ENCODE measurements around the gene ST3GAL5. TPM values are rescaled to one million over a fixed set of nuclear protein-coding genes. Genes with fewer than 3 reads are reported as not detected.

ST3GAL5 gene
- total RNA-seq, 1 experiment from 2014 or later: 71.0 TPM

GRCh38 chr2:85921659-85922058, 32.9 kb upstream of the ST3GAL5 start:
- in situ Hi-C loops (cut with HindIII; ENCODE audit: low pct_unique_long_range_greater_than_20kb, low sequenced_read_pairs): no loop called here
- DNase-seq (ENCODE audit: low read depth, low spot score): no peak

DNA sequence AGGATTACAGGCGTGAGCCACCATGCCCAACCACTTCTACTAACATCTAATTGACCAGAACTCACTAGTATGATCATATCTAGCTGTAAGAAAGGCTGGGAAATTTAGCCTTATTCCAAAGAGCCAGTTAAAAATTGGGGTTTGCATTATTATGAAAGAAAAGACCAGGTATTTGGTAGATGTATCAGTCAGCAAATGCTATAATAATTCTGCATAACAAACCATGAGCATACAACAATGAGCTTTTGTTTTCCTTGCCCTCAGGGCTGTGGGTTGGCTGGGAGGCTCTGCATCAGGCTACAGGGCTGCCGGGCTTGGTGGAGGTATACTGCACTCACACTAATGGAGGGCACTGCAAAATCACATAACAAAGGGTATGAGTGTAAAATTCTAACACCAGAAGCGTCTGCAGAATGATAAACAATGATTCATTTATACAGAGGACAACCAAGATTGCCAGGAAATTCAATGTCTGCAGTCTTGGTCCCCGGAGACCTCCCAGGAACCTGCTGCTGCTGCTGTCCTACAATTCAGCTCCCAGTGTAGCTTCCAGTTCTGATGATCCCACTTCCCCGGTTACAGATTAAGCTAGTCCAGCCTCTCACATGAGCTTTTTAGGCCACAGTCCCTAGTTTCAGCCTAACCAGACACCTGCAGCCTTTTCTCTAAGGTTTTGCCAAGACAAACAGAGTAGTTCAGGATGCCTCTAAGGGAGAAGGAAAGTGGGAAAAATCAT, 32.2 kb upstream of the ST3GAL5 start:
- in situ Hi-C loops (cut with HindIII; ENCODE audit: low pct_unique_long_range_greater_than_20kb, low sequenced_read_pairs): no loop called here
- DNase-seq (ENCODE audit: low read depth, low spot score): peak; percentile 93

GRCh38 chr2:85917887-85918795, 29.4 kb upstream of the ST3GAL5 start:
- DNase-seq (ENCODE audit: low read depth, low spot score): no peak
- in situ Hi-C loops (cut with HindIII; ENCODE audit: low pct_unique_long_range_greater_than_20kb, low sequenced_read_pairs): no loop called here

DNA sequence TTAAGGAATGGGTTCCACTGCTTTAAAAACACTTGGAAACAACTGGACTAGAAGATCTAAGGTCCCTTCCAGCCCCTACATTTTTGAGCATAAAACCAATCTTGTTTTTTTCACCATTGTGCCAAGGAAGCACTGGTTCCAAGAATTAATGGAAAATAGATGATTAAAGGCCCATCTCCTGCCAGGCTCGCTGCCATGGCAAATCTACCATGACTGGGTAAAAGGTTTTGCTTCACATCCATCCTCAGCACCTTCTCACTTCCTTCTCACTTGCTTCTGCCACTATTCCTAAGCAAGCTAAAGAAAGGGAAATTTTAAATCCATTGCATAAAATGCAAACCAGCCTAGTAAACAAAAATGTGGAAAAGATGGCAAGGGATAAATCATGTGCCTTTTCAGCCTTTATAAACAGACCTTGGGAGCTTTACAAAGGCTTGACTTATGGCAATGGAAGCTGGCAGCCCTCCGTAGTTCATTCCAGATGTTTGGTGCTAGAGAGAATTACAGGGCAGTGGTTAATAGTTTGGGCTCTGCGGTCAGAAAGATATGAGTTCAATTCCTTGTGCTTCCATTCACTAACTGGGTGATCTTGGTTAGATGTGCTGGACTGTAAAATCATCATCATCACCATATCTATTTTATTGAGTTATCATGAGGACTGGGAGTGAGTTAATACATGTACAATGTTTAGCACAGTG, 27.0 kb upstream of the ST3GAL5 start:
- in situ Hi-C loops (cut with HindIII; ENCODE audit: low pct_unique_long_range_greater_than_20kb, low sequenced_read_pairs): no loop called here
- no peak for DNase-seq (ENCODE audit: low read depth, low spot score)

- DNase-seq (ENCODE audit: low read depth, low spot score): no peak
- in situ Hi-C loops (cut with HindIII; ENCODE audit: low pct_unique_long_range_greater_than_20kb, low sequenced_read_pairs): no loop called here
Observed at GRCh38 chr2:85914922-85915321, 26.1 kb upstream of the ST3GAL5 start.

DNA sequence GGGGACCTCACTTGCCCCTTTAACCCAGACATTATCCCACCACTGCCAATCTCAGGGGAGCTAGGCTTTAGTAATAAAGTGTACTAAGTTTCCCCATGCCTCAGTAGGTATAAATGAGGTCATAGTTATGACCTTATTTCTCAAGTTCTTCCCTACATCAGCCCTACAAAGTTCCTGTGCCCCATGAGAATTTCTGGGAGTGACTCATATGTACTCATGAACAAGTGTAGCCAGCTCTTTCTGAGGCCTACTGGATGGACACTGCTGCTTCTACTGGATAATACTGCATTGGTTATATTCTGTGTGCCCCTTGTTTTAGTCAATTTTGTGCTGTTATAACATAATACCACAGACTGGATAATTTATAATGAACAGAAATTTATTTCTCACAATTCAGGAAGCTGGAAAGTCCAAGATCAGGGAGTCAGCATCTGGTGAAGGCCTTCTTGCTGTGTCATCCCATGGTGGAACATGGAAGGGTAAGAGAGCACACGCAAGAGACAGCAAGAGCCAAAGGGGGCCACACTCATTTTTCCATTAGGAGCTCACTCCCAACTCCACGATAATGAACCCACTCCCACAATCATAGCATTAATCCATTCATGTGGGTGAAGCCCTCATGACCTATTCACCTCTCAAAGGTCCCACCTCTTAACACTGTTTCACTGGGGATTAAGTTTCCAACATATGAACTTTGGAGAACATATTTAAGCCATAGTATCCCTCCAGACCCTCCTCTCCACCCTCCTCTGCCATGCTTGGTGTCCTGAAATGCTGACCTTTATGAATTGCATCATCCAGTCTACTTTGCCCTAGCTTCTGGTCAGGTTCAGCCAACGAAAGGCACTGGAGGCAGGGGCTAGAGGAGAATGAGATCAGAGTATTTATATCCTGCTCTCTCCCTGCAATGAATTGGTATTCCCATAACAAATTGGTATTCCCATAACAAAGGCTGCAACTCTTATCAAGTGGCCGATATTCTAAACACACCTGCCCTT, 25.4 kb upstream of the ST3GAL5 start:
- in situ Hi-C loops (cut with HindIII; ENCODE audit: low pct_unique_long_range_greater_than_20kb, low sequenced_read_pairs): no loop called here
- no peak for DNase-seq (ENCODE audit: low read depth, low spot score)

- in situ Hi-C loops (cut with HindIII; ENCODE audit: low pct_unique_long_range_greater_than_20kb, low sequenced_read_pairs): no loop called here
- DNase-seq (ENCODE audit: low read depth, low spot score): peak; percentile 69
Observed at GRCh38 chr2:85911814-85912692, 23.3 kb upstream of the ST3GAL5 start.

- DNase-seq (ENCODE audit: low read depth, low spot score): no peak
- in situ Hi-C loops (cut with HindIII; ENCODE audit: low pct_unique_long_range_greater_than_20kb, low sequenced_read_pairs): no loop called here
Observed at GRCh38 chr2:85911097-85911496, 22.3 kb upstream of the ST3GAL5 start.

GRCh38 chr2:85909005-85909404, 20.2 kb upstream of the ST3GAL5 start:
- DNase-seq (ENCODE audit: low read depth, low spot score): no peak
- in situ Hi-C loops (cut with HindIII; ENCODE audit: low pct_unique_long_range_greater_than_20kb, low sequenced_read_pairs): no loop called here

DNA sequence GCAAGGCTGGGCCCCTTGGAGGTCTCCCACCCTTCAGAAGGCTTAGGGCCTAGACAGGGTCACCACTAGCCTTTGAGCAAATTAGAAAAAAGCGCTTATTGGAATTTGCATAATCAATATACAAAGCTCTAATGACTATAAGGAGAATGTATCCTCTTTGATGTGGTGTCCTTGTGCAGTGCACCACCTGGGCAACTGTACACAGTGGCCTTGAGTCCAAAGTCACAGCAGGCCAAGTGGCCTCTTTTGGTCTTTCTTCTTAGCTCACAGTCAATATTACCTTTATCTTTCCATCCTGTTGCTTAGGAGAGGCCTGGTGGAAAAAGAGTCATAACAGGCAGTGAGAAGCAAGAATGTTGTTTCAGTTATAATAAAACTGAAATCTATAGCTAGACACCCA, 19.7 kb upstream of the ST3GAL5 start:
- in situ Hi-C loops (cut with HindIII; ENCODE audit: low pct_unique_long_range_greater_than_20kb, low sequenced_read_pairs): no loop called here

DNA sequence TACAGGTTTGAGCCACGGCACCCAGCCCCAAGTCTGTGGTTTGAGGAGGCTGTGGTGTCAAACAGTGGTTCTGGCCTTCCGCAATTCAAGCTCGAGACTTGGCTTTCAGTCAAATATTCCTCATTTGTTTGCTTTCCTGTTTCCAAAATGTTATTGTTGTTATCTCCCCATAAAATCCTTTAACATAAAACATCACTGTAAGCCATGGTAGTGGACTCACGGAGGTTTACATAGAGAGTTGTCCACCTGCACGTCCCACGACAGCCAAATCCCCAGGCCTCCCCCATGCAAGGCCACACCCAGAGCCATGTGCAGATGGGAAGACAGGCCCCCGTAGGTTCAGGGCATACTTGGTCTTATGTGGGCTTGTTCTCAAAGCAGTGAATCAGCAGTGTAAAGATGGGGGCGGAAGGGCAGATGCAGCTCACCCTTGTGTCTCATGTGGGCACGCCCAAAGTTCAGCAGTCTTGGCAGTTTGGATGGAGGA, 18.9 kb upstream of the ST3GAL5 start:
- no peak for DNase-seq (ENCODE audit: low read depth, low spot score)
- in situ Hi-C loops (cut with HindIII; ENCODE audit: low pct_unique_long_range_greater_than_20kb, low sequenced_read_pairs): no loop called here

More for the DNA sequence above, 19.7 kb upstream of the ST3GAL5 start:
- DNase-seq (ENCODE audit: low read depth, low spot score): no peak

DNA sequence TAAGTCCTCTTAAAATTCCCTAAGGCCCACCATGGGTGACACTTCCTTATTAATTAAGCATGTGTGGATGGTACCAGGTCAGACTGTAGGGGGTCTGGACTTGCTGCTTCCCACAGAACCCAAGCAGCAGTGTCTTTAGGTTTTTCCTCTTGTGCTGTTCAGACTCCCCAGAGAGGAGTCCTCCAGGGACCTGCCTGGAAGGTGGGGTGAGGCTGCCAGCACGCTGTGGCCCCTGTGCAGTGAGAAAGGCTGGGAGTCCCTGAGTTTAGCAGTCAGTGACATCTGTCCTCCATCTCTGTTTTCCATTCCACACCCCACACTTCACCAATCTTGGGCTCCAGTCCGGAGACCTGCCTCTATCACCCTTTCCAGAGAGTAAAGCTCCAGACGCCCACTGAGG, 18.0 kb upstream of the ST3GAL5 start:
- DNase-seq (ENCODE audit: low read depth, low spot score): no peak
- in situ Hi-C loops (cut with HindIII; ENCODE audit: low pct_unique_long_range_greater_than_20kb, low sequenced_read_pairs): no loop called here

DNA sequence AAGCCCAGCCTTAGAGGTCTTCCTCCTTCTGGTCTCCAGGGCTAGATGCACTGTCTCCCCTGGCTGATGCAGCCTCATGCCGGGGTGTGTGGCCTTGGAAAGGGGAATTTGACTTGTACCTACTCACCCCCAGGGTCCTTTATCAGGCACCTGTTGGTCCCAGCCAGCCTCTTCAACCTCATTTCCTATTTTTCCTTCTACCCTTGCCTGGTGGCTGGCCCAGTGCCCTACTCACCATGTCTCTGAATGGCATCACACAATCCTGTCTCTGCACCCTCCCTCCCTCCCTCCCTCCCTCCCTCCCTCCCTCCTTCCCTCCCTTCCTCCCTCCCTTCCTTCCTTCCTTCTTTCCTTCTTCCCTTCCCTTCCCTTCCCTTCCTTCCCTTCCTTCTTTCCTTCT, 17.1 kb upstream of the ST3GAL5 start:
- no peak for DNase-seq (ENCODE audit: low read depth, low spot score)
- in situ Hi-C loops (cut with HindIII; ENCODE audit: low pct_unique_long_range_greater_than_20kb, low sequenced_read_pairs): no loop called here

DNA sequence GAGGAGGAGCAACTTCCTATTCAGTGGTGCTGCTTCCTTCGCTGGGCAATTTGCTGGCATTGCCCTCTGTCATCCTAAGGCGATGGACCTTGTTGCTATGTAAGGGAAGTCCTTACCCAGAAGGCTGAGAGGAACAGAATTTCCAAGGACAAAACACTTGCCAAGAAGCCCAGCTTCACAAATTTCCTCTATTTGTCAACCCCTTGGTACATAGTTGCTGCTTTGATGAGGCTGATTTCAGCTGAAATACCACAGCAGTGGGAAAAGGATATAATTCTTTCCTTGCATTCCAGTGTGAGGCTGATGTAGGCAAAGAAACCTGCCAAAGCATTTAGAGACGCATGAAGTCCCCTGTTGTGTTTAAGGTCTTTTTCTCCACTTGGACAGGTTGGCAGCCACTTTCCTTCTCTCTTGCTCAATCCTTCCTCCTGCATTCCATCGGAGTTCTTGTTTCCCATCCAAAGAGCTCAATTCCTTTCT, 16.4 kb upstream of the ST3GAL5 start:
- no peak for DNase-seq (ENCODE audit: low read depth, low spot score)
- in situ Hi-C loops (cut with HindIII; ENCODE audit: low pct_unique_long_range_greater_than_20kb, low sequenced_read_pairs): no loop called here

DNA sequence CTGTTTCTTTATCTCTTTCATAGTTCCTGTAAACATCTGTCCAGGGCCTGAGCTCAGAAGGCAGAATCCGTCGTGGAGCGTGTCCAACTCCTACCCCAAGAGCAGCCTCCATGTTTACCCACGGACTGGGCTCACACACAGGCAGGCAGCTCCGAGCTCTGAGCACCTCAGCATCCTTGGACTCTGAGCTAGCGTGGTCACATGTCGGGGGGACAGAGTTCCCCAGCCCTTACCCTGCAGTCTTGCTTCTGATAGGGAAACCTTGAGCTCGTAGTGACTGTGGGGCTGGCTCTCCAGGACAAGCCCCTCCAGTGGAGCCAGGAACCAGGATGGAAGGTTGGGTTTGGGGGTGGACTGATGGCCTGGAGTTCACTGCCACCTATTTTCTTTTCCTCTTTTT, 15.1 kb upstream of the ST3GAL5 start:
- in situ Hi-C loops (cut with HindIII; ENCODE audit: low pct_unique_long_range_greater_than_20kb, low sequenced_read_pairs): no loop called here

DNA sequence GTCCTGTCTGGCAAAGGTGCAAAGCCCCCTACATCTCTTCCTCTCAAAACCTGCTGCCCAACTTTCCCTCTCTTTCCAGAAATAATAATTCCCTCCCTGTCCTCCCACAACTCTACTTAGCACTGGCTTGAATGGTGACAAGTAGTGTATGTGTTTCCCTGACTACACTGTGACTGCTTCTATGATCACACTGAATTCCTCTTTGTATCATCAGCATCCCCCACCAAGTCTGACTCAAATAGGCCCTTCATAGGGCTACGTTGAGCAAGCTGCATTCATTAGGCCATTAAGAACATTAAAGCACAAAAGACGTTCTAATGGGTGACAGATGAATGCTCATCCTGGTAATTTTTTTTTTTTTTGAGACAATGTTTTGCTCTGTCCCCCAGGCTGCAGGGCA, 13.7 kb upstream of the ST3GAL5 start:
- DNase-seq (ENCODE audit: low read depth, low spot score): peak; percentile 73
- in situ Hi-C loops (cut with HindIII; ENCODE audit: low pct_unique_long_range_greater_than_20kb, low sequenced_read_pairs): no loop called here

More for the DNA sequence above, 15.1 kb upstream of the ST3GAL5 start:
- DNase-seq (ENCODE audit: low read depth, low spot score): no peak

Measured in SK-MEL-5 (cell line).